ENCODE data around the gene ARL15. TPM values are rescaled to one million over a fixed set of nuclear protein-coding genes. Genes with fewer than 3 reads are reported as not detected.

Gene ARL15
- total RNA-seq, 1 experiment from 2014 or later = 13.0 TPM

DNA sequence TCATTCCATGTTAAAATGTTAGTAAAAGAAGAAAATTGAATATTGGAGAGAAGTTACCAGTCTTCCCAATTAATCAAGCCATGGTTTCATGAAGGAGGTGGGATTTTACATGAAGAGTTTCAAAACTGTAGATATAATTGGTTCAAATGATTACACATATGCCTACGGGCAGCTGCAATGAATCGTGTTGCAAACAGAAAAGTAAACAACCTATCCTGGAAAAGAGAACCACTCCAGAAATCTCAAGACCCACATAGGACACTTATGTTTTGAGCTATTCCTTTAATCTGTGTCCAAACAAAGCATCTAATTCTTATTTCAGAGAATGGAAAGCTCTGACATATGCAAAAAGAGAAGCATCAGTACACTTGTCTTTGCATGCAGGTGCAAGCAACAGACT, 409.7 kb downstream of the ARL15 start:
- Histone ChIP-seq H4K20me1 (ENCODE audit: control insufficient read depth, insufficient read depth, insufficient read length) (no peaks in the 10 kb centered on the region), H3K27ac (ENCODE audit: insufficient read length, low read depth, low read length) (no peak overlapping the region), H3K14ac (ENCODE audit: insufficient read depth, low read length) (no peak overlapping the region), H3K56ac (ENCODE audit: insufficient read length, low read depth, low read length) (no peak overlapping the region), H3T11ph (ENCODE audit: low read length) (no peak overlapping the region), H4K91ac (ENCODE audit: insufficient read length, low read depth, low read length) (no peak overlapping the region), H3K9me3 (ENCODE audit: control insufficient read depth, low read depth, low read length) (no peaks in the 10 kb centered on the region), H2BK15ac (ENCODE audit: low read depth, low read length) (no peak overlapping the region), H4K5ac (ENCODE audit: insufficient read length, low read depth, low read length) (no peak overlapping the region), H3K79me2 (ENCODE audit: insufficient read depth, low read length) (no peaks in the 10 kb centered on the region), H3K27me3 (ENCODE audit: insufficient read depth, low read length) (no peaks in the 10 kb centered on the region), H3K4me1 (ENCODE audit: insufficient read depth, low read length) (no peaks in the 10 kb centered on the region), H3K4ac (ENCODE audit: low read depth, low read length) (no peak overlapping the region), H2BK20ac (ENCODE audit: low read depth, low read length, poor library complexity, severe bottlenecking) (no peak overlapping the region), H3K4me2 (ENCODE audit: insufficient read depth, insufficient read length, low read length) (no peak overlapping the region), H2BK120ac (ENCODE audit: low read depth, low read length, poor library complexity, severe bottlenecking) (no peak overlapping the region), H3K23me2 (ENCODE audit: insufficient read length, low read depth, low read length, poor library complexity, severe bottlenecking) (no peaks in the 10 kb centered on the region), H2AK5ac (ENCODE audit: insufficient read length, low read length) (no peak overlapping the region), H2BK5ac (ENCODE audit: insufficient read length, low read length) (no peak overlapping the region), H2BK12ac (ENCODE audit: insufficient read length, low read depth, low read length) (no peak overlapping the region), H3K18ac (ENCODE audit: insufficient read length, low read depth, low read length) (no peak overlapping the region), H3K23ac (ENCODE audit: insufficient read length, low read depth, low read length) (no peak overlapping the region), H2AFZ (ENCODE audit: low read length) (no peak overlapping the region), H3K9ac (ENCODE audit: extremely low read depth, insufficient read length, low read length) (no peak overlapping the region), H3K79me1 (ENCODE audit: insufficient read depth, low read depth, low read length, poor library complexity, severe bottlenecking) (no peaks in the 10 kb centered on the region), H4K8ac (replicated peaks; ENCODE audit: insufficient read length, low read depth, low read length) (no peak overlapping the region)
- Mint-ChIP-seq H3K27me3 (ENCODE audit: low read depth) (no peaks in the 10 kb centered on the region), H3K27ac (no peak overlapping the region), H3K36me3 (ENCODE audit: insufficient read depth in 1 of 3, low read depth in 3 of 3) (peaks cover 0 to 6% (median 0%) of the 10 kb centered on the region in 3 experiments; a peak in 4 of 7 replicates), H3K4me1 (no peaks in the 10 kb centered on the region; a peak in 1 of 4 replicates), H3K9me3 (peaks cover 4 to 9% of the 10 kb centered on the region in 2 experiments; a peak in 1 of 5 replicates), H3K4me3 (no peak overlapping the region)
- TF ChIP-seq, protein P1, sequence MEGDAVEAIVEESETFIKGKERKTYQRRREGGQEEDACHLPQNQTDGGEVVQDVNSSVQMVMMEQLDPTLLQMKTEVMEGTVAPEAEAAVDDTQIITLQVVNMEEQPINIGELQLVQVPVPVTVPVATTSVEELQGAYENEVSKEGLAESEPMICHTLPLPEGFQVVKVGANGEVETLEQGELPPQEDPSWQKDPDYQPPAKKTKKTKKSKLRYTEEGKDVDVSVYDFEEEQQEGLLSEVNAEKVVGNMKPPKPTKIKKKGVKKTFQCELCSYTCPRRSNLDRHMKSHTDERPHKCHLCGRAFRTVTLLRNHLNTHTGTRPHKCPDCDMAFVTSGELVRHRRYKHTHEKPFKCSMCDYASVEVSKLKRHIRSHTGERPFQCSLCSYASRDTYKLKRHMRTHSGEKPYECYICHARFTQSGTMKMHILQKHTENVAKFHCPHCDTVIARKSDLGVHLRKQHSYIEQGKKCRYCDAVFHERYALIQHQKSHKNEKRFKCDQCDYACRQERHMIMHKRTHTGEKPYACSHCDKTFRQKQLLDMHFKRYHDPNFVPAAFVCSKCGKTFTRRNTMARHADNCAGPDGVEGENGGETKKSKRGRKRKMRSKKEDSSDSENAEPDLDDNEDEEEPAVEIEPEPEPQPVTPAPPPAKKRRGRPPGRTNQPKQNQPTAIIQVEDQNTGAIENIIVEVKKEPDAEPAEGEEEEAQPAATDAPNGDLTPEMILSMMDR (conservative IDR thresholded peaks at IDR 0.05) = no peak
- DNase-seq = no peak
- WGBS (ENCODE audit: extremely low coverage, insufficient read length, low lambda C conversion rate) = no CpG with 5 or more reads among the region's 2 CpGs
